B cell (primary cell): Measurements from ENCODE around the gene CFAP77. TPM values are rescaled to one million over a fixed set of nuclear protein-coding genes. Genes with fewer than 3 reads are reported as not detected.

Experiments
- ATAC-seq: fragments of 200-7000 bp; cut with Tn5 transposase; one replicate; pipeline ENCODE4 v1.10.0; 2021; ENCODE audit warnings: low read depth, mild to moderate bottlenecking, moderate number of reproducible peaks, moderate library complexity
- CTCF ChIA-PET: fragments of 350-600 bp; sonication (Branson Sonifier 250); formaldehyde crosslinking; loops from one replicate; lab custom pipeline; 2021; ENCODE audit warnings: antibody characterized with exemption, inconsistent platforms; lab: Charles Lee
- POLR2A ChIA-PET: fragments of 350-600 bp; sonication (Branson Sonifier 250); formaldehyde crosslinking; loops from one replicate; lab custom pipeline; 2021; ENCODE audit warnings: antibody characterized with exemption; lab: Charles Lee
- DNase-seq: peaks from one replicate; pipeline ENCODE4 v3.0.0; 2013
- H2AFZ ChIP-seq: 2 replicates; pipeline ENCODE4 v1.6.1; 2012; ENCODE audit warnings: mild to moderate bottlenecking, low read depth, low read length; ENCODE audit not compliant: insufficient read depth, poor library complexity, severe bottlenecking
- H3K27ac ChIP-seq, 2 donors: 1 replicate in 1 of 2; 2 replicates in 1 of 2; pipeline ENCODE4 v1.5.1; 2012 to 2013; ENCODE audit warnings: low read length in 2 of 2, mild to moderate bottlenecking in 2 of 2, moderate library complexity in 1 of 2
- H3K27me3 ChIP-seq, 4 experiments: fragments of 200-600 bp in 1 of 4; sonication (generic) in 1 of 4; replicated peaks in 1 of 4; 1 replicate in 2 of 4; 2 replicates in 2 of 4; pipeline versions ENCODE4 v1.6.1 to v1.7.0; 2013 to 2016; ENCODE audit warnings: low read length in 3 of 4, mild to moderate bottlenecking in 2 of 4, mixed read lengths in 1 of 4, moderate library complexity in 1 of 4; ENCODE audit not compliant: insufficient read depth in 4 of 4, control insufficient read depth in 3 of 4; ENCODE audit errors: control extremely low read depth in 1 of 4
- H3K36me3 ChIP-seq, 2 experiments: replicated peaks in 1 of 2; 1 replicate in 1 of 2; 2 replicates in 1 of 2; pipeline versions ENCODE4 v1.6.1 to v1.7.1; 2013; ENCODE audit warnings: low read length in 1 of 2; ENCODE audit not compliant: insufficient read depth in 2 of 2, control insufficient read depth in 1 of 2; ENCODE audit errors: control extremely low read depth in 1 of 2, extremely low read depth in 1 of 2
- H3K4me1 ChIP-seq, 2 donors: fragments of 200-600 bp in 1 of 2; sonication (generic) in 1 of 2; 1 replicate in 1 of 2; 2 replicates in 1 of 2; pipeline versions ENCODE4 v1.5.1 to v1.6.1; 2013 to 2017; ENCODE audit warnings: low read length in 2 of 2; ENCODE audit not compliant: control insufficient read depth in 2 of 2, insufficient read depth in 2 of 2
- H3K4me2 ChIP-seq: replicated peaks from 2 replicates; pipeline ENCODE3; 2012; ENCODE audit warnings: mild to moderate bottlenecking, low read depth, low read length; ENCODE audit not compliant: poor library complexity, severe bottlenecking
- H3K4me3 ChIP-seq, 5 experiments: fragments of 200-600 bp in 1 of 5; sonication (generic) in 1 of 5; 1 replicate in 3 of 5; 2 replicates in 2 of 5; pipeline versions ENCODE4 v1.5.1 to v1.7.0; 2011 to 2016; ENCODE audit warnings: low read length in 4 of 5, mild to moderate bottlenecking in 4 of 5, low read depth in 2 of 5, control low read depth in 1 of 5, moderate library complexity in 1 of 5; ENCODE audit not compliant: insufficient read depth in 1 of 5; ENCODE audit errors: control extremely low read depth in 1 of 5, extremely low read depth in 1 of 5
- H3K79me2 ChIP-seq: fragments of 200-600 bp; sonication (generic); one replicate; pipeline ENCODE4 v1.6.0; 2016; ENCODE audit warnings: low read length; ENCODE audit not compliant: control insufficient read depth, insufficient read depth
- H3K9ac ChIP-seq: fragments of 200-600 bp; sonication (generic); 2 replicates; pipeline ENCODE4 v1.6.1; 2017; ENCODE audit warnings: mild to moderate bottlenecking, low read length, moderate library complexity
- H3K9me3 ChIP-seq, 3 donors: one replicate each; pipeline versions ENCODE4 v1.6.1 to v1.7.1; 2013; ENCODE audit warnings: low read length in 2 of 3; ENCODE audit not compliant: control insufficient read depth in 2 of 3, insufficient read depth in 1 of 3; ENCODE audit errors: control extremely low read depth in 1 of 3
- H4K20me1 ChIP-seq: 2 replicates; pipeline ENCODE4 v1.6.0; 2012; ENCODE audit warnings: mild to moderate bottlenecking, low read length; ENCODE audit not compliant: insufficient read depth, control insufficient read depth, poor library complexity, severe bottlenecking
- H3K27ac Mint-ChIP-seq: one replicate; pipeline ENCODE4 v1.8.0; 2021; ENCODE audit warnings: mixed read lengths
- H3K27me3 Mint-ChIP-seq: one replicate; pipeline ENCODE4 v1.8.0; 2021; ENCODE audit warnings: mixed read lengths
- H3K4me1 Mint-ChIP-seq: one replicate; pipeline ENCODE4 v1.8.0; 2021; ENCODE audit warnings: mixed read lengths
- H3K4me3 Mint-ChIP-seq: one replicate; pipeline ENCODE4 v1.8.0; 2021; ENCODE audit warnings: mixed read lengths
- H3K9me3 Mint-ChIP-seq: one replicate; pipeline ENCODE4 v1.8.0; 2022; ENCODE audit warnings: mixed read lengths; ENCODE audit not compliant: insufficient read depth
- EZH2 ChIP-seq: IDR thresholded peaks from 2 replicates; pipeline ENCODE4 v1.6.1; 2012; ENCODE audit warnings: borderline replicate concordance, low read depth, mild to moderate bottlenecking, moderate library complexity, low read length; ENCODE audit not compliant: insufficient read depth, poor library complexity, severe bottlenecking
- WGBS: methylation state at CpG from one replicate; pipeline ENCODE4 v1.1.5; 2013; ENCODE audit warnings: missing lambda C conversion rate; ENCODE audit not compliant: insufficient coverage; 5-methylcytosine and 5-hydroxymethylcytosine counted together
- intact Hi-C: fragments of 100-400 bp; cut with micrococcal nuclease; formaldehyde crosslinking; loops from one replicate; pipeline ENCODE4 v1.10.0; 2022
- polyA plus RNA-seq: library from polyadenylated mRNA; depleted of rRNA; stranded (reverse); fragments of >200 nt; gene quantifications from 2 replicates; pipeline ENCODE4 v1.2.3, GENCODE V29; 2012
- total RNA-seq, 2 donors: library from RNA; stranded (reverse); fragments of 120-200 nt in 1 of 2; gene quantifications; 1 replicate in 1 of 2; 2 replicates in 1 of 2; pipeline versions ENCODE4 v1.2.3 to v1.2.4, GENCODE V29; 2013 to 2022
- TF ChIP-seq, protein P1 (sequence below): fragments of 200-600 bp; IDR thresholded peaks from one replicate; pipeline ENCODE4 v1.8.0; 2022; ENCODE audit warnings: antibody characterized with exemption, mild to moderate bottlenecking

Gene CFAP77
- total and polyA plus RNA-seq, 2 donors (not counting 1 experiment from before 2014, with no cell fraction given): not detected

DNA sequence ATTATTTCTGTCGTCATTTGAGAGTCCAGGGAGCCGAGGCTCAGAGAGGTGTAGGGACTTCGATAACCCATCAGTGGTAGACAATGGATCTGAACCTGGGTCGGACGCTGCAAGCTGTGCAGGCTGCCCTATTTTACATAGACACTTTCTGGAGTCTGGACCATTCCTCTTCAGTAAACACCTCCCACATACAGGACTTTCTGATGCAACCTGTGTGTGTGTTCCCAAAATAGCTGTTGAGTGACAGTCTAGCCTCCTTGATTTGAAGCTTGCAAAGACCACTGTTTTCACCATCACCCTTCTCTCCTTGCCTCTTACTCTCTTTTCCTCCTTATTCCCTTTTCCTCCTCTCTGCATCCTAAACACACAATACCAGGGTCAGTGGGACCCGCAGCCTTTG lies 30.7 kb downstream of the CFAP77 start:
- H2AFZ ChIP-seq: no peak overlapping the region
- H3K4me1 ChIP-seq: no peaks in the 10 kb centered on the region
- no peaks in the 10 kb centered on the region for H3K9me3 Mint-ChIP-seq
- H3K9ac ChIP-seq: no peak overlapping the region
- ChIA-PET CTCF (no interaction called here), POLR2A (no interaction called here)
- no peak overlapping the region for H3K4me2 ChIP-seq
- WGBS: 98% methylated on average over 4 of the region's 6 CpGs
- H3K27me3 ChIP-seq: peaks cover 0 to 13% (median 2%) of the 10 kb centered on the region in 4 experiments
- H3K4me3 ChIP-seq: no peak overlapping the region
- H3K4me1 Mint-ChIP-seq: no peaks in the 10 kb centered on the region
- H3K79me2 ChIP-seq: no peaks in the 10 kb centered on the region
- no peak for DNase-seq
- H3K27ac ChIP-seq: no peak overlapping the region
- no peaks in the 10 kb centered on the region for H3K36me3 ChIP-seq
- no peak overlapping the region for H3K4me3 Mint-ChIP-seq
- intact Hi-C loops: no loop called here
- no peak overlapping the region for H3K27ac Mint-ChIP-seq
- peaks cover 50% of the 10 kb centered on the region for H3K27me3 Mint-ChIP-seq
- peaks cover 0 to 3% (median 0%) of the 10 kb centered on the region in 3 donors for H3K9me3 ChIP-seq
- ATAC-seq: no peak
- no peaks in the 10 kb centered on the region for H4K20me1 ChIP-seq
- TF ChIP-seq, protein P1, sequence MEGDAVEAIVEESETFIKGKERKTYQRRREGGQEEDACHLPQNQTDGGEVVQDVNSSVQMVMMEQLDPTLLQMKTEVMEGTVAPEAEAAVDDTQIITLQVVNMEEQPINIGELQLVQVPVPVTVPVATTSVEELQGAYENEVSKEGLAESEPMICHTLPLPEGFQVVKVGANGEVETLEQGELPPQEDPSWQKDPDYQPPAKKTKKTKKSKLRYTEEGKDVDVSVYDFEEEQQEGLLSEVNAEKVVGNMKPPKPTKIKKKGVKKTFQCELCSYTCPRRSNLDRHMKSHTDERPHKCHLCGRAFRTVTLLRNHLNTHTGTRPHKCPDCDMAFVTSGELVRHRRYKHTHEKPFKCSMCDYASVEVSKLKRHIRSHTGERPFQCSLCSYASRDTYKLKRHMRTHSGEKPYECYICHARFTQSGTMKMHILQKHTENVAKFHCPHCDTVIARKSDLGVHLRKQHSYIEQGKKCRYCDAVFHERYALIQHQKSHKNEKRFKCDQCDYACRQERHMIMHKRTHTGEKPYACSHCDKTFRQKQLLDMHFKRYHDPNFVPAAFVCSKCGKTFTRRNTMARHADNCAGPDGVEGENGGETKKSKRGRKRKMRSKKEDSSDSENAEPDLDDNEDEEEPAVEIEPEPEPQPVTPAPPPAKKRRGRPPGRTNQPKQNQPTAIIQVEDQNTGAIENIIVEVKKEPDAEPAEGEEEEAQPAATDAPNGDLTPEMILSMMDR: no peak
- no peak for TF ChIP-seq EZH2

DNA sequence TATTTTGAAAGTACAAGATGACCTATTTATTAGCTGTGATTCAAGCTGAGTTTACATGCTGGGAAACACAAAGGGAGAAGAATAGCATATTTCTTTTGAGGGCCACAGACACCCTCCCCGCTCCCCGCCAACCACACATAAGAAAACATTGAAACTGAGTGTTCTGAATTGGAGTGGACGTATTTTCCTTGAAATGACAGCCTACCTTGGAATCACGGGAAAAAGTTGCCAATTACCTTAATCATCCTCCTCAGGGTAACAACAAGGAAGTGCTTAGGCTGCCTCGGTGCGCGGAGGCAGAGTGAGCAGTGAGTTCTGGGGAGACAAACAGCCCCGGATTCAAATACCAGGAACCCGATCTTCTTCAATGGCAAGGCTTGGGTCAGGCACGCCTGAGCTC lies 31.4 kb downstream of the CFAP77 start:
- Mint-ChIP-seq H3K27ac (no peak overlapping the region), H3K27me3 (peaks cover 53% of the 10 kb centered on the region), H3K9me3 (no peaks in the 10 kb centered on the region), H3K4me3 (no peak overlapping the region), H3K4me1 (no peaks in the 10 kb centered on the region)
- TF ChIP-seq, protein P1: no peak
- TF ChIP-seq EZH2: no peak
- H3K9ac ChIP-seq: no peak overlapping the region
- H3K4me3 ChIP-seq: no peak overlapping the region
- intact Hi-C loops: no loop called here
- no peaks in the 10 kb centered on the region for H3K79me2 ChIP-seq
- ChIA-PET POLR2A (no interaction called here), CTCF (no interaction called here)
- ATAC-seq: no peak
- H4K20me1 ChIP-seq: no peaks in the 10 kb centered on the region
- WGBS: 44% methylated on average over 6 of the region's 10 CpGs
- H3K27me3 ChIP-seq: peaks cover 0 to 13% (median 2%) of the 10 kb centered on the region in 4 experiments
- no peak overlapping the region for H2AFZ ChIP-seq
- no peak overlapping the region for H3K27ac ChIP-seq
- no peaks in the 10 kb centered on the region for H3K36me3 ChIP-seq
- H3K4me1 ChIP-seq: no peaks in the 10 kb centered on the region
- no peak for DNase-seq
- no peak overlapping the region for H3K4me2 ChIP-seq
- peaks cover 0 to 3% (median 0%) of the 10 kb centered on the region in 3 donors for H3K9me3 ChIP-seq
